Left colon (tissue), 2 donors: ENCODE measurements around the gene NPSR1. TPM values are rescaled to one million over a fixed set of nuclear protein-coding genes. Genes with fewer than 3 reads are reported as not detected.
"Not testable (repeated sequence)": the region's sequence is repeated elsewhere in the genome, so short reads cannot be mapped to it uniquely, and the experiment has no call there.

ENCODE experiments used
- ATAC-seq: fragments of 200-7000 bp; cut with Tn5 transposase; one replicate; pipeline ENCODE4 v1.9.1; 2020; ENCODE audit warnings: mild to moderate bottlenecking, moderate library complexity
- DNase-seq, 2 donors: peaks; one replicate each; pipeline ENCODE4 v3.0.0-alpha.2; 2020
- intact Hi-C, 2 donors: fragments of 100-400 bp; cut with DNase I in 1 of 2; cut with micrococcal nuclease in 1 of 2; formaldehyde crosslinking; loops; one replicate each; pipeline versions ENCODE4 v1.11.2 to v1.14.0; 2022; cut with DNase I, micrococcal nuclease
- total RNA-seq, 2 donors: library from RNA; stranded (reverse); fragmentation: NEBNext Ultra II Directional; extraction: Animal tissue kit (Norgen Biotek cat#: 25700); gene quantifications; one replicate each; pipeline ENCODE4 v1.2.1, GENCODE V29; 2021
- donor health status: DM: no; HTN: no; CAD: no.
- donor health status: DM: yes; HTN: yes; CAD: no.

NPSR1 gene
- total RNA-seq, 2 donors from 2014 or later = 1.2 TPM; not detected in 1

DNA sequence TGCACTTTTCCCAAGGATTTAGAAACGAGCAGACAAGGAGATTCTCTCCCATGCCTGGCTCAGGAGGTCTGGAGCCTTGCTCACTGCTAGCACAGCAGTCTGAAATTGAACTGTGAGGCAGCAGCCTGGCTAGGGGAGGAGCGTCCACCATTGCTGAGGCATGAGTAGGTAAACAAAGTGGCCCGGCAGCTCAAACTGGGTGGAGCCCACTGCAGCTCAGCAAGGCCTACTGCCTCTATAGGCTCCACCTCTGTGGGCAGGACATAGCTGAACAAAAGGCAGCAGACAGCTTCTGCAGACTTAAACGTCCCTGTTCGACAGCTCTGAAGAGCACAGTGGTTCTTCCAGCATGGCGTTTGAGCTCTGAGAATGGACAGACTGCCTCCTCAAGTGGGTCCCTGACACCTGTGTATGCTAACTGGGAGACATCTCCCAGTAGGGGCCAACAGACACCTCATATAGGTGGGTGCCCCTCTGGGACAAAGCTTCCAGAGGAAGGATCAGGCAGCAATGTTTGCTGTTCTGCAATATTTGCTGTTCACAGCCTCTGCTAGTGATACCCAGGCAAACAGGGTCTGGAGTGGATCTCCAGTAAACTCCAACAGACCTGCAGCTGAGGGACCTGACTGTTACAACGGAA, 156.3 kb downstream of the NPSR1 start:
- ATAC-seq, intact Hi-C loops, DNase-seq: not testable (repeated sequence)

DNA sequence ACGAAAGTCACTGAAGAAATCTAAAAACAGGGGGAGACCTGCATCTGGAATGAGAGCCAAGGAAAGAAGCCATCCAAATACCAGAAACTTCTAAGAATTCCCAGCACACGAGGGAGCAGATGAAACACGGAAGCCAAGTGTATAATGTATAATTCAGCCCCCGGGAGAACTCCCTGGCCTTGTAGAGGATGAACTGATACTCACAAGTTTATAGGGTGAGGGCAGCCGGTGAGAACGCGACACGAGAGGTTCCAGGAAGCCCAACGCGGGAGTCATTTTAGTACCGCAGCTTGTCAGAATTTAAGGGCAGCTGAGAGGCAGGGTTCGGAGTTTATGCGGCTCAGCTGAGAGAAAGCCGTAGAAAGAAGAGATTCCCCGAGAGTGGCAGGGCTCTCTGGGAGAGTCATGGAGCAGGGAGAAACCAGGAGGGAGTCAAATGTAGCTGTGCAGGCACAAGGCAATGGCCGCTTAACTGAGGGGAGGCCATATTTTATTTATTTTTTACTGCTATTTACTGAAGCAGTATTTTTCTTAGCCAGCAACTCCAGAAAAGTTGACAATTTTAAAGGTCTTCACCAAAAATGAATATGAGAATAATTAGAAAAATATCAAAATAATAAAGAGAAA, 164.0 kb downstream of the NPSR1 start:
- no peak for DNase-seq
- no peak for ATAC-seq
- intact Hi-C loops = no loop called here

DNA sequence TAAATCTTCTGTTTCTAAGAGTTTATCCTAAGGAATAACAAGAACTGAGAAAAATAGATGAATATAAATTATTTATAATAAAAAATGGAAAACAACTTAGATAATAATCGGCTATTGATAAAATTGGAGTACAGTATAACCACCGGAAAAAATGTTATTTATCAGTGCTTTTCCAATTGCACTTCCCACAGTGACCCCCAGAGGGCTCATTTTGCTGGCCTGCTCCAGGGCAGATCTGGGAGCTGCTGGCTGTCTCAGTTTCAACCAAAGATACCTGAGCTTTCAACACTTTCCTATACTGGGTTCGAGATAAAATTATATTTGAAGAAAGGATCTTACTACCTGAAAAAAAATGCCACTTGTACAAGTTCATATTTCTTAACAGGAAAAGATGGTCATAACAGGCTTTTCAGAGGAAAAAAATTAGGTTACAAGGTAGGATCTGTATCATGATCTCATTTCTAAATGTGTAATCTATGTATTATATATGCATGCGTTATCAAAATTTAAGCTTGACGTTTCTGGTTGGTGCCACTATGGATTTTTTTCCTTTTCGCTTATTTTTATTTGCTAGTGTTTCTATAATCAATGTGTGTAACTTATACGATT, 165.7 kb downstream of the NPSR1 start:
- intact Hi-C loops = no loop called here
- ATAC-seq = peak; percentile 67
- peak in 1 of 2 donors; percentile 67 for DNase-seq

DNA sequence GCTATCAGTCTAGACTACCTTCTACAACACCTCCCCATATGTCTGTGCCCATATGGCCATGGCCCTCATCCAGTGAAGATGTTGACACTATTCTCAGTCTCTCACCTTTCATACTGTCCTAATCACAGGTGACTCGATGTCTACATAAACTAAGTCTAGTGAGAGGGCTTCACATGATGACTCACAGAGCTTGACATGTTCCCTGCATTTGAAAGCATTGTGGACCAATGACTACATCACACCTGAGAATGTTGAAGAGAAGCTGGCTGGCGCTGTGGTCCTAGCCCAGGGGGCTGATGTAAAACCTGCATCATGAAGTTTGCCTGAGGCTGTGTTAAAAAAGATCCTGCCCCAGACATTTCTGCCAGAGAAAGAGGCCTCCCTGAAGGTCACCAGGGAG, 167.2 kb downstream of the NPSR1 start:
- no peak for ATAC-seq
- DNase-seq = no peak
- intact Hi-C loops = no loop called here

DNA sequence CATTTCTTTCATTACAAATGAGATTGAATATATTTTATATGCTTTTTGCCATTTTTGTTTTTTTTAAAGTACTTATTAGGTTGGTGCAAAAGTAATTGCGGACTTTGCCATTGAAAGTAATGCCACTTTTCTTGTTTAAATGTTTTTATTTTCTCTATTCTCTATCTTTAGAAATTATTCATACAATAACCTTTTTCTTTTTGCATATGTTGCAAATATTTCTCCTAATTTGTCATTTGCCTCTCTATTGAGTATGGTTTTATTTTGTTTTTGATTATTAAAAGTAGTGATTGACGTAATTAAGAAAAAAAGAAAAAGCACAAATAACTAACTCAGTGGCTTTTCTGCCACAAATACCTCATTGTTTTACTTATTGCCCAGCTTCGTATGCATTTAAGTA, 172.4 kb downstream of the NPSR1 start:
- no peak for ATAC-seq
- no peak for DNase-seq
- intact Hi-C loops = no loop called here

DNA sequence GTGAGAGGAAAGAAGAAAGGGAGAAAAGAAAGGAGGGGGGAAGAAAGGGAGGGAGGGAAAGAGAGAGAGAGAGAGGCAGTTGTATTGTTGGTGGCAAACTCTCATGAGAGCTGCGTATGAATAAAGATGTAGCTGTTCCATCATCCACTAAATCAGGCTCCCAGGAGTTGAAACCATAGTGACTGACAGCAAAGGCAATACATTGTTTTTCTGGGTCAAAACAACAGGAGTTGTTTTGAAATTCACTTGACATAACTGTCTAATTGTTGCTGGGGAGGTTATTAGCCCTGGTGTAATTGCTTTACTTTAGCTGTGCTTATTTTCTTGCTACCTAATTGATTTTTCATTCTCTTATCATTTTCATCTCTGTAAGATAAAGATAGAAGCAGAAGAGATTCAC, 173.4 kb downstream of the NPSR1 start:
- intact Hi-C loops = no loop called here
- no peak for DNase-seq
- ATAC-seq = no peak

DNA sequence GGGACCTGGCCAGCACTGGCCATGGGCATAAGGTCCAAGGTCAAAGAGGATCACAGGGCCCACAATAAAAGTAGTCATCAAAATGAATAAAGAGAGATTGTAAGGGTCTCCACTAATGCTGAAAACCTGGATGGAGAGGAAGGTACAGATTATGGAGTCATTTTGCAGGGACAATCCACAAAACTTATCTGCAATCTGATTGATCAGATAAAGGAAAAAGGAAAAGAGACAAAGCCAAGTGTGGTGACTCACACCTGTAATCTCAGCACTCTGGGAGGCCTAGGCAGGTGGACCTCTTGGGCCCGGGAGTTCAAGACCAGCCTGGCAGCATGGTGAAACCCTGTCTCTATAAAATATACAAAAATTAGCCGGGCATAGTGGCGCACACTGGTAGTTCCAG, 174.0 kb downstream of the NPSR1 start:
- DNase-seq = no peak
- ATAC-seq = no peak
- intact Hi-C loops = no loop called here

DNA sequence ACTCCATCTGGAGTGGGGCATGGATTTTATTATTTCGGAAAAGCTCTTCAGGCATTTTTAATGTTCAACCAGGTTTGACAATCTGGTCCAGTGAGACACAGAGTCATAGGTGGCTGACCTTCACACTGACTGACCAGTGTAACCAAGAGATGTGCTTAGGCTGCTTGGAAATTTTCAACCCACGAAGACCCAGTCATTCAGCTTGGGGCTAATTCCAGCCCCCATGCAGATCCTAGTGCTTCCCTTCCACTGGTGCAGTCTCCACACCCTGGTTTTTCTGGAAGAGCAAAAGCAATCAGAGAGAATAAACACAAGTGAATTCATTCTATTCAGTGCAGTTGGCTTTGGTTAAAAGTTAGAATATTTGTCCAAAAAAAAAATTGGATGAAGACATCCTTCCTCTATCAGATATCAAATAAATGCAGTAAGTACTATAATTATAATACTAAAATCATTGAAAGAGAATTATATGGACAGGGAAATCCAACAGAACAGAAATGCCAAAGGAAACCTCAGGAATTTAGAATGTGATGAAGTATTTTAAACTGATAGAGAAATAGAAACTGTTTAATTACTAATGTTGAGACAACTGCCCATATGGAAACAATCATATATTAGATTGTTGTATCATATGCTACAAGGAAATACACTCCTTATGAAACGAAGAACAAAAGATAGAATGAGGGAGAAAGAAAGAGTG, 178.0 kb downstream of the NPSR1 start:
- DNase-seq (no peak), ATAC-seq (no peak)
- intact Hi-C loops = no loop called here

DNA sequence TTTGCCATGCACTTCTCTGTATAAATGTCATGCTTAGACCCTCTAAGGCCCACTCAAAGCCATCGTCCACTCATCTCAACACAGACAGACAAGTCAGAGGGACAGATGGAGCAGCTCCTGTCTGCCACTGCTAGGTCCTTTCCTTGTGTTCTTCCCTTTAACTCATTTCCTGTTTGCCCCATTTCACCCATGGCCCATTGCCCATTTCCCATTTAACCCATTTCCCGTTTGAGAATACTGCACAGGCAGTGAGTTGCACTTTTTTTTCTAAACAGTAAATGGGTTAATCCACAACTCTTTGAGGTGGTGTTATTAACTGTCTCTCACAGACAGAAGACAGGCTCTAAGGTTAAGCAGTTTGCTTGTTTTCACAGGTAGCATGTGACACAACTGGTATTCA, 179.3 kb downstream of the NPSR1 start:
- ATAC-seq (no peak), DNase-seq (no peak)
- intact Hi-C loops = no loop called here

DNA sequence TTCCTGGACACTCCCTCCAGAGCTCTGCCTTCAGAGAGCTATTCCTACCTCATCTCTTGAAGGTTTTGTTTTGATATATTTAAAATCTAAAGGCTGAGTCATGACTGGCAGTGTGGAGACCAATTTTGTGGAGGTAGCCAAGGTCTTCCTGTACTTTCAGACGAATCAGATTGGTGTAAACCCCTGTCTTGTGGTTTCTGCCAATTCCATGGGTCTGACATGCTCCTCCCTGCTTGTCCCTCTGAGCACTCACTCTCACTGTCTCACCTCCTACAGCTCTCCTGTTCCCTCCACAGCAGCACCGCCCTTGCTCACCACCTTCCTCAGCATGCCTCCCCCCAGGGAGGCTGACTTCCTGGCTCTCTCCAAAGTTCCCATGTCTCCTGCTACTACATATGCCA, 179.8 kb downstream of the NPSR1 start:
- ATAC-seq (no peak), DNase-seq (no peak)
- intact Hi-C loops = no loop called here

DNA sequence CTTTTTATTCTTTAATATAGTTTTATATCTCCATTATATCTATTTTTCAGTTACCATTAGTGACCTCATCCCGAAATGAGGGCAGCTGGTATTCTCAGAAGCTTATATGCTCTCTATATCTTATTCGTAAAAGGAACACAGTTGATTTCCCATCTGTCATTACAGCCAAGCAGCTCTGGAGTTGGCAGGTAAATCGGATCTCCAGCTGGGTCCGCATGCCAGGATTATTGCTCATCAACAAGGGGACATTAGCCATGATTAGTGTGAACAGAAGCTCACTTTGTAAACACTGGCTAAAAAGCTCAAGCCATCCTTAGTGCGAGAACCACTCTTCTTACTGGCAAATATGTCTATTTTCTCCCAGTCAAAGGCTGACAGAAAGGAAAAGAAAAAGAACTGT, 180.3 kb downstream of the NPSR1 start:
- ATAC-seq (no peak), DNase-seq (no peak)
- intact Hi-C loops = no loop called here

DNA sequence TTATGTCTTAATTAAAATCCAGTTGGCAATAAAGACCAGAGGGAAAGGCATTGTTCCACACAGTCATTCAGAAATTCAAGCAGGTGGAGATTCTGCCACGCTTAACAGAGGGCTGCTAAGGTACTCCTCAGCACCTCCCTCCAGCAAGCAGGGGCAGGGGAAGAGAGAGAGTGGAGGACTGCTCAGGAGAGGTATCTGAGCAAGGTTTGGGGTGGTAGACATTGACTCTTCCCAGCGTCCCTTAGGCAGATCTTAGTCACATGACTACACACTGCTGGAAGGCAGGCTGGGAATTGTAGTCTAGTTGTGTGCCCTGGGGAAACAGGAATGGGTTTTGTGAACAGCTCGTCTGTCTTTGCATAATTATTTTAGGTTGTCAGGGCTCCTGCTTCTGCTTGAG, 181.6 kb downstream of the NPSR1 start:
- no peak for DNase-seq
- ATAC-seq = no peak
- intact Hi-C loops = no loop called here

DNA sequence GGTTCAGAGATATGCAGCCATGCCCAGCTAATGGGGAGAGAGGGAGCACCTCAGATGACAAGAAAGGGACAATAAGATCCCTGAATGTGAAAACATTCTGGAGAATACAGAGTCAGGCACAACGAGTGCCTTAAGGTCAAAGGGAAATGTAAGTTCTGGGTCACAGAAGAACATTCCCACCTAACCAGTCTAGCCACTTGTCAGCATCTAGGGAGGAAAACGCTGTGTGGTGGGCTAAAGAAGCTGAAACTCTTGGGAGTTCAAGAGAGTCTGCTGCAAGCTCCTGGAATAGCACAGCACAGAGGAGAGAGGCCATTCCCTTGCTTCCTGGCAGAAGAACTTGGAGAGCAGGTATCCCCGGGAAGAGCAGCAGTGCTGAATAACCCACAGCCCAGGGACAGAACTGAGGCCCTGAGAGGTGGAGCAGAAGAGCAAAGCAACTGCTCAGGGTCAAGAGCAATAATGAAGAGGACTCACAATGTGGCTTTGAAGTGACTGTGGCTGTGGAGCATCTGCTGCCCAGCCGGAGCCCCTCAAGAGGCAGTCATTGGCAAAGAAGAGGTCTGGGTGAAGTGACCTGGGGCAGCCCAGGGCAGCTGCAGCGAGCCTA, 182.3 kb downstream of the NPSR1 start:
- DNase-seq (no peak), ATAC-seq (no peak)
- intact Hi-C loops = no loop called here

DNA sequence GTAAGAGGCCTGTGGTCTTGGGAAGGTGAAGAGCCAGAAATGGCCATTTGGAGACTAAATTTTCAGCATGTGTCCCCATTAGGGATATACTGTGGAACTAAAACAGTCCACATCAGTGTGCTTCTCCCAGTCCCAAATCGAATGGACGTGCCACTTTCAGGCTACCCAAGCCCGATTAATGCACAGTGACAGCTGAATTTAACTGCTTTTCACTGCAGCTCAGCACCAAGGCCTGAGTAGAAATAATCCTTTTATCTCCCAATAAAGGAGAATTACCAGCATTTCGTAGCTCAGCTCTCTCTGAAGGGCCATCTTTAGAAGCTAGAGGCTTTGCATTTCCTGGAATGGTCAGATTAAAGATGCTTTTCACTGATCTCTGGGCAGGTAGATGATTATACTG, 183.3 kb downstream of the NPSR1 start:
- no peak for DNase-seq
- ATAC-seq = no peak
- intact Hi-C loops = no loop called here

DNA sequence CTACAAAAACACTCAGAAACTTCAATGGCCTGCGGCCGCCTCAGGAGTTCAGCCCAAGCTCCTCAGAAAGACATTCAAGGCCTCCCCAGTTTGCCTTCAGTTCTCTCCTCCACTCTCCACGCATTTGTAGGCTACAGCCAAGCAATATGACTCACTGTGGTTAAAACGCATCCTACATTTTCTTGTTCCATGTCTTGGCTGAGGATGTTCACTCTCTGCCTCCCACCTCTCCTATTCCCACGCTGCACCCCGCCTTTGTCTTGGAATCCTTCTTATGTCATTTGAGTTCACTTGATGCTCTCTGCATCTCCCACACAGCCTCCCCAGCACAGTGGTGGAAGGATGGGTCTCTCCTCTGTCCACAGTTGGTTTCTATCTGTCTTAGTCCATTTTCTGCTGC, 184.8 kb downstream of the NPSR1 start:
- ATAC-seq (no peak), DNase-seq (no peak)
- intact Hi-C loops = no loop called here

DNA sequence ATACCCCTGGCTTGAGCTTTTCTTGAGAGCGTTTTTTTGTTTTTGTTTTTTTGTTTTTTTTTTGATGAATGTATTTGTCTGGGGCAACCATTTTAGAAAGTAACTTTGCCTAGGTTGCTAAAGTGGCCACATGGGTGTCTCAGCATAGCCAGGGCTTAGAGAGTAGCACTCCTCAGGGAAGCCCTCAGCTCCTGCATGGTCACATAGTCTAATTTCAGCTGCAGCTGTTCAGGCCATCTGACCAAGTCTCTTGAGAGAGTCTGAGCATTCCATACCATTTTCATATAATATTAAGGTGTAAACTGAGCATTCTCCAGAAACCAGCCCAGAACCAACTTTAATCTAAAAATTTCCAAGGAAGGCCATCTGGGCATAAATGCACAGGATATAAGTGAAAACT, 186.4 kb downstream of the NPSR1 start:
- ATAC-seq (no peak), DNase-seq (no peak)
- intact Hi-C loops = no loop called here

DNA sequence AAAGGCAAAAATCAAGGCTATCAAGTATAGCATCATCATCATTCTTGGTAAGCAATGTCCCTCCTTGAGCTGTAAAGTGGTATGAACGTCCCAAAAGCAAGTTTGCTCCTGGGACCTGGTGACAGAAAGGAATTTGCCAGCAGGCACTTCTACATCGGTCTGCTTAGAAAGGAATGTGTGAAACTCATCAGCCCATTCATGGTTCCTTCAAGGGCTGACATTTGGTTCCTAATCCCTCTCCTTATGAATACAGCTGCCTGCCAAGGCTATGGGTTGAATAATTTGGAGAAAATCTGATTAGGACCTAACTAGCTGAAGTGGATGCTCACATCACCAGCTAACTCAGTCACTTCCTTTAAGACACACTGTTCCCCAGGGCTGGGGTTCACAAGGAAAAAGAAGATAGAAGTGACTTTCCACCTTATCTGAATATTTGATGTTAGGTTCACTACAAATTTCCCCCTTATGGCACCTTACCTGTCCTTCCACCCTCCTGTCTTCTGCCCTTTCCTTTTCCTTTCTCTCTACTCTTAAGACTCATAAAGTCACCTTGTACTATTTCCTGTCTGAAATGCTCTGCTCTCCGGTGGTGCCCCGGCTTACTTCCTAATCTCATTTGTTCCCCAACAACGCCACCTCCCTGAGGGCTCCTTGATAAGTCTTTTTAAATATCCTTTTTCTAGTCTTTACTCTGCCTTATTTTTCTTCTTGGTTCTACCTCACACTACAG, 187.1 kb downstream of the NPSR1 start:
- intact Hi-C loops = no loop called here
- DNase-seq (no peak), ATAC-seq (no peak)

DNA sequence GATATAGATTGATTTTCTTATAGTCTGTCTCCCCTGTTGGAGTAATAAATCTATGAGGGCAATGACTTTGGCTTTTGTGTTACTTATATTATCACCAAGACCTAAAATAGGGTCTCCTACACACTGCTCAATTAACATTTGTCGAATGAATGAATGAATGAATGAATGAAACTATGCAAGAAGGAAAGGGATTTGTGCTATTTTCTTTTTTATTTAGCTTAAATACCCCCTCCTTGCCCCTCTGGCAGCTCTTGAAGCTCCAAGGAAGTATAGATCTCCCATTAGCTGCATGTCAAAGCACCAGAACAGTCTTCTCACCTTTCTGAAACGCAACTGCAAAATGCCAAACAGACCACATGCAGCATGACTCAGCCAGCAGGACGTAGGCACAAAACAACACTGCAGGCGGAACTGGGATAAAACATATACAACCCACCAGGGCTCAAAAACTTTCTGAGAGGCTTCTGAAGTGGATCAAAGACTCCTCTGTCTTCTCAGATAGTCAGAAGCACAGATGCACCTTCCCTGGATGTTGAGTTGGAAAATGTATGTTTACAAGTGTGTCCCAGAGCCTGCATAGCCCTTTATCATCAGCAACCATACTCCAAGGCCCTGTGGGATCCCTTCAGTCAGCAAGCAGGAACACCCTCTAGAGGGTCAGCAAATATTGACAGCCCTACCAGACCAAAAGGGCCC, 187.8 kb downstream of the NPSR1 start:
- intact Hi-C loops = no loop called here
- DNase-seq (no peak), ATAC-seq (no peak)

DNA sequence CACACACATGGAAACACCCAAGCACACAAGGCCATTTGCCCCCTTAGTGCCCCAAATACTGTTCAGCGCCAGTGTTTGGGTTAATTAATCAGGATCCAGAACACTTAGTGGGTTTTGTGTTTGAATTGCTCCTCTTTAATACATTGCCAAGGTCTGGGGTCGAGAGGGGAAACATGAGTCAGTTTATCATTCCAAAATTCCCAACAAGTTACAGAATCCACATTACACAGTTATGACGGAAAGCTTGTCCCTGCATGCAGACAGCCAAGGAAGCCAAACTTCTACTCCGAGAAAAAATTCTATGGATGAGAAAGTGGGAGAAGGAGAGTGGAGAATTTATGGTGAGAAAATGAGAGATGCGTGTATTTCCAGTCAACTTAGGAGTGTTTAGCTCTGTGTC, 189.0 kb downstream of the NPSR1 start:
- no peak for ATAC-seq
- intact Hi-C loops = no loop called here
- no peak for DNase-seq
